Measurements from ENCODE around the gene SRCIN1.

Gene SRCIN1

DNA sequence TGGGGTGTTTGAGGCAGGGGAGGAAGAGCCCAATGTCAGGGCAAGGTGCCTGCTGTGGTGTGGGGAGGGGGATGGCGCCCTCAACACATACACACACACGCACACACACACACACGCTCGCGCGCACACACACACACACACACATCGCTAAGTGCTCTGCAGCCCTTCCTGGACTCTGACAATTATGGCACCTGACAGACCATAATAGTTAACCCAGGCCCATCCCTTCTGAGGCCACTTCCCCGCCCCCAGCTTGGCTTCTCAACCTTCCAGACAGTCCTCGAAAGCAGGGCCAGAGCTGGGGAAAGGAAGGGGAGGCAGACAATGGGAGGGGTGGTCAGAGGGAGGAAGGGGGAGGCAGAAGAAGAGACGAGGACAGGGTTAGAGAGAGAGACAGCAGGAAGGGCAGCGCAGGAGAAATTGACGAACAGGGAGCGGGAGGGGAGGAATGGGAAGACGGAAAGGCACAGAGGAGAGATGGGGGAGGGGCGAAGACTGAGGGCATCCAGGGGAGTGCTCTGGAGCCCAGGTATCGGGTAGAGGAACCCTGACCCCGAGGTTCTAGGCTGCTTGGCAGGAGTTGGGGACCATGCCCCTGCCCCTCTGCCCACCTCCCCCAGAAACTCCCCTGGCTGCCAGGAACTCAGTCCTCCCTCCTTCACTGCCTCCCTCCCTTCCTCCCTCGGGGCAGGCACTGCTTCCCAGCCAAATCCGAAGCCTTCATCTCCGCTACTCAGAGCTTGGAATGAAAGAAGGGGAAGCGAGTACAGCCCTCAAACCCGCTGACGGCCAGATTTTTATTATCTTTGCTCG lies 4.0 kb downstream of the SRCIN1 start:
- peak in 4 of 58 donors; percentile 33 to 44 (median 36) for DNase-seq

GRCh38 chr17:38600906-38601305 lies 4.8 kb downstream of the SRCIN1 start:
- DNase-seq: peak in 2 of 58 donors; percentile 15 to 43

DNA sequence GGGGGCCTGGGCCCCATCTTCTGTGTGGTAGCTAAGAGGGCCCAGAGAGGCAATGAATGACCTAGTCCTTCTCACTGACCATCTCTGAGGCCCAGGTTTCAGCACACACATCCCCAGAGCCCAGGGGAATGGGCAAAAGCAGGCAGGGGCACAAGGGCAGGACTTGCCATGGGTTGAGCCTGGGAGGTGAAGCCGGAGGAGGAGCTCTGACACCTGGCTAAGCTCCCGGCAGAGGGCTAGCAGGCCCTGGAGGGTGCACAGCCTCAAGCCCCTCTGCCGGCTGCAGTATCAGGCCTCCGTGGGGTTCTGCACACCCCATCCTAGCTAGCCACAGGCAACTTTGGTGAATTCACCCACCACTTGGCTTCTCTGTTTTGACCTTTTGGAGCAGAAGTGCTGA lies 5.3 kb downstream of the SRCIN1 start:
- DNase-seq: no peak

DNA sequence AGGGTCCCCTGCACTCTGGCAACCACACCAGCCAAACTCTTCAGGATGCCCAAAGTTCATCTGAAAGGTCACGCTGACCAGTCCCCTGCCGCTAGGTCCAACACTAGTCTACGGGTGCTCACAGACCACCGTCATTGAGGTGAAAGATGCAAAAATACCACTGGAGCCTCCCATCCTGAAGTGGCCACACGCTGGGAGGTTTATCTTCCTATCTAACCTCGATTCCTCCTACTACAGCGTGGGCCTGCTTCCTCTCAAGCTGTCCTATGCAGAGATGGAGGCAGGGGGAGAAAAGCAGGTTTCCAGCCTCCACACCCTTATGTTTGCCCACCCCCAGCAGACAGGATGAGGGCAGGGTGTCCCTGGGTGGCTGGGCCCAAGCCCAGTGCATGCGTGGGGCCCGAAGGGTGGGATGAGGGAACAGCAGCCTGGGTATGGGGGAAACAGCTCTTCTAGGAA lies 6.3 kb downstream of the SRCIN1 start:
- DNase-seq: peak in 1 of 58 donors; percentile 11

DNA sequence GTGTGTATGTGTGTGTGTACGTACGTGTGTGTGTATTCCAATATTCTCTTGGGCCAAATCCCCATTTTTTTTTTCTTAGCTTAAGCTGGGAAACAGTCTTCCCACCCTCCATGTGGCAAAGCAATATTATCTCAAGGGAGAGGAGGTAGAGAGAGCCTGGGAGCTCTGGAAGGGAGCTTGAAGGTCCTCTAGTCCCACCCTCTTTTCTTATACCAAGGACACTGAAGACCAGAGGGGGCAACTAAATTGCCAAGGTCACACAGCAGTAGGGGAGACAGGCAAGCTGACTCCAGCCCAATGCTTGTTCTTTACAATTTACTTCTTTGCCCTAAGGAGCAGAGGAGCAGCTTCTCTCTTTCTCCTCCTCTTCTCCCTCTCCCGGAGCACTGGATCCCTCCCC lies 6.8 kb downstream of the SRCIN1 start:
- no peak for DNase-seq

DNA sequence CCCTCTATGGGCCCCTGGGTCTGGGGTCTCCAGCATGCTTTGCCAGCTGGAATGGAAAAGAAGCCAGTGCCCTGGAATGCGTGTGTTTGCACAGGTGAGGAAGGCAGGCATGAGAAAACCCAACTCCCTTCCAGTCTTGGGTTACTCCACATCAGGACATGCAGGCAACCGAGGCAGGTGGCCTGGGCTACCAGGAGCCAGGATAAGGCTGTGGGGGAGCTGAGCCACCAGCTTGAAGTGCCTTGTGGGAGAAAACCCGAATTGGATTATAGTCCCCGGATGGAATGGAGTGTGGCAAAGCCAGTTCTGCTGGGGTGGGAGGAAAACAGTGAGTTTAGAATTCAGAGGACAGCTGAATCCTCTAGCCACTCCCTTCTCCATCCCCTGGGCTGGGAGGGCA lies 7.2 kb downstream of the SRCIN1 start:
- peak in 36 of 58 donors; percentile 26 to 84 (median 41) for DNase-seq

- DNase-seq: no peak
Measured at GRCh38 chr17:38597375-38597774, 8.4 kb downstream of the SRCIN1 start.

DNA sequence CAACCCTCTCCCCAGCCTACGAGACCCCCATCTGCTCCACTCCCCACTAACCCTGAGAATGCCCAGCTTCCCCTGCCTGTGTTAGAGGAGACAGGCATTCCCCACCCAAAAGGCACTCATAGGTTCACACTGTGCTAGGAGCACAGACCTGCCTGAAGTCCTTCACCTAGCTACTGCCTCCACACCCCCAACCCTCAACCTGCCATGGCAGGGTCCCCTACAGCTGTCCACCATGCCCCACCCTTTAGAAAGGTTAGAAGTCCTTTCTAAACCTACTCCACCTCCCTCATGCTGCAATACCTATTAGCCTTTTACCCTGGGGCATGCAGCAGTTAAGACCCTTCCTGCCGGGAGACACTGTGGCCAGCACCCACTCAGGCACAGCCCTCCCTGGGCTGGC lies 9.1 kb downstream of the SRCIN1 start:
- DNase-seq: no peak

DNA sequence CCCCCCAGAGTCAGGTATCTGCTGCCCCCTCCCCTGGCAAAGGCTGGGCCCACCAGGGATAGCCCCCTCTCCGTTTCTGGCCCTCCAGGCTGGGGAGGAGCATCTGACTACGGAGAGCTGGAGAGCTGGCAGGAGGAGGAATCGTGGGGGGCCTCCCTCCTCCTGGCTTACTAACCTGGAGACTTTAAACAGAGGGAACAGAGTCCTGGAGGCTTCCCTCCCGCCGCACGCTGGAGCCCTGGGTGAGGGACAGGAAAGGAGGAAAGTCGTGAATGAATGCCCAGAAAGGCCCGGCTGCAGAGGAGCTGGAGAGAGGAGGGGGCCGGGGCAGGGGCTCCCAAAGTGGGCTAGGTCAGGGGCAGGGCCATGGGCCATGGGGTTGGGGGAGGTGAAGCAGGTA lies 9.9 kb downstream of the SRCIN1 start:
- no peak for DNase-seq

DNA sequence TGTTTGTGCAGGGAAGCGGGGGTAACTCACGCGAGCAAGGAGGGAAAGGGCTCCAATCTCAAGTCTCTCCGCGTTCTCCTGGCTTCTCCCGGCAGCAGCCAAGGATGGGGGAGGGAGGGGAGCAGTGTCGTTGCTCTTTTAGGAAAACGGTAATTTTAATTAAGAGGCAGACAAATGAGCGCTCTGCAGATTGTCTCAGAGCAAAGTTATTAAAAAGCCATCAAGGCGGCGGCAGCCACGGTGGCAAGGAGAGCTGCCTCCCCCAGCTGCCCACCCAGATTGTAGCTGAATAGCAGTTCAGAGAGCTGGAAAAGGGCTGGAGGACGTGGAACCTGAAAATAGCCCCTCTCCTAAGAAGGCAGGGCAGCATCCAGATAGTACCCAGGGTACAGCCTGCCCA lies 11.6 kb downstream of the SRCIN1 start:
- DNase-seq: no peak

DNA sequence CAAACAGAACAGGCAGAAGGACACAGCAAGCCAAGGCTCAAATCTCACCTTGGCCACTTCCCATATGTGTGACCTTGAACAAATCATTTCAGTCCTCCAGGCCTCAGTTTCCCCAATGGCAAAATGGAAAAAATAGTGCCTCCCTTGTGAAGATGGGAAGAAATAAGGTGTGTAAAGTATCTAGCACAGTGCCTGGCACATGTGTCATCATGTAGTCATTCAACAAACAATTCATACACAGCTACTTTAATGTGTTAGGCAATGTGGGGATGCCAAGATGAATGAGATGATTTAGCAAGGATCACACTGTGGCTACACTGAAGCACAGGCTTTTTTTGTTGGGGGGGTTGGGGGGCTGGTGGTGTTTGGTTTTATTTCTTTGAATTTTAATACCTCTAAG lies 13.3 kb downstream of the SRCIN1 start:
- DNase-seq: no peak

DNA sequence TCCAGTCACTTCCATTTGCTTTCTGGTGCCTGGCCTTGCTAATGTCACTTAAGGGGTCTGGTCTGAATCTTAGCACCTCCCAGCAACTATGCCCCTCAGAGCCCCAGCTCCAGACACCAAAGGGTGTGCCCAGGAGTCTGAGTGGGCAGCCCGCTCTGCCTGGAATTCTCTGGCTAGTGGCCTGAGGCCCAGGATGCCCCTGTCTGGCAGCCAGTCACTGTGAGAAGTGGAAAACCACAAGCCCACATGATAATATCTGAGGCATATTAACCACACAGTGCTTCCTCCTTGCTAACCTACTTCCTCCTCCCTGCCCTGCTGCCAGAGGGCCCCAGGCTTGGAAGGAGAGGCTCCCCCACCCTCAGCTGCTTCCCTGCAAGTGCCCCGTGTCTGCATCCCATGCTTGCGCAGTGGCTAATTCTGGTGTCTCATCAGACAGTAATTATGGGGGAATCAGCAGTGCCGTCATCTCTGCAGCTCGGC lies 14.0 kb downstream of the SRCIN1 start:
- DNase-seq: peak in 23 of 58 donors; percentile 22 to 70 (median 40)

- DNase-seq: no peak
Measured at GRCh38 chr17:38590988-38591758, 14.6 kb downstream of the SRCIN1 start.

- no peak for DNase-seq
Measured at GRCh38 chr17:38589462-38590114, 16.2 kb downstream of the SRCIN1 start.

- DNase-seq: no peak
Measured at GRCh38 chr17:38588788-38589174, 17.0 kb downstream of the SRCIN1 start.

- DNase-seq: peak in 15 of 58 donors; percentile 26 to 80 (median 44)
Measured at GRCh38 chr17:38587947-38588787, 17.6 kb downstream of the SRCIN1 start.

DNA sequence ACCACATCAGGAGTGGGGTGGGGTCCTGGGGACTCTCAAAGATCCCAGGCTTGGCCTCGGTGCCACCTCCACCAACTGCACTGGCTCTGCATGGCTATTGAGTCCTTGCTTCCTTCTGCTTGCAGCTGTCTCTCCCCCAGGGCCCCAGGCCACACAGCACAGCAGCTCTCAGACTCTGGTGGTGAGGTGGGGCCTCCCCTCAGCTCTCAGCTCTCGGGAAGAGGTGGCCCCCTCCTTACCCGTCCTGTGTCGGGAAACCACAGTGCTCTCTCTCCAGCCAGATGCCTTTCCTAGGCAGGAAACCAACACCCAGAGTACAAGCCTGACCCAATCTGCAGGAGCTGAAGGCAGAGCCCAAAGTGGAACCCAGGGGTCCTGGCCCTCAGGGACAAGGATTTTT lies 18.5 kb downstream of the SRCIN1 start:
- DNase-seq: no peak

GRCh38 chr17:38586788-38587187 lies 19.0 kb downstream of the SRCIN1 start:
- DNase-seq: no peak

GRCh38 chr17:38585918-38586529 lies 19.7 kb downstream of the SRCIN1 start:
- no peak for DNase-seq
